ENCODE results near the gene DOK6.

The DOK6 gene

GRCh38 chr18:69383186-69383585 lies 17.5 kb upstream of the DOK6 start:
- no peak overlapping the region for H3K27ac ChIP-seq
- H4K20me1 ChIP-seq = no peaks in the 10 kb centered on the region
- no peaks in the 10 kb centered on the region for H3K27me3 ChIP-seq
- H3K4me3 ChIP-seq = no peak overlapping the region
- H3K4me2 ChIP-seq = no peak overlapping the region
- H3K9ac ChIP-seq = no peak overlapping the region
- no peaks in the 10 kb centered on the region for H3K4me1 ChIP-seq
- no peaks in the 10 kb centered on the region for H3K9me3 ChIP-seq
- no peak for TF ChIP-seq Cebpa-rat (IDR thresholded peaks at IDR 0.05)
- H3K36me3 ChIP-seq = no peaks in the 10 kb centered on the region

- Histone ChIP-seq H3K4me2 (no peak overlapping the region), H3K36me3 (no peaks in the 10 kb centered on the region), H3K4me1 (no peaks in the 10 kb centered on the region), H3K4me3 (no peak overlapping the region), H4K20me1 (no peaks in the 10 kb centered on the region), H3K27me3 (no peaks in the 10 kb centered on the region), H3K9me3 (no peaks in the 10 kb centered on the region), H3K9ac (no peak overlapping the region), H3K27ac (no peak overlapping the region)
- no peak for TF ChIP-seq Cebpa-rat (IDR thresholded peaks at IDR 0.05)
Measured at GRCh38 chr18:69387186-69387585, 13.5 kb upstream of the DOK6 start.

- Histone ChIP-seq H3K4me1 (no peaks in the 10 kb centered on the region), H3K27ac (no peak overlapping the region), H3K4me2 (no peak overlapping the region), H3K27me3 (no peaks in the 10 kb centered on the region), H3K4me3 (no peak overlapping the region), H3K9me3 (no peaks in the 10 kb centered on the region), H3K9ac (no peak overlapping the region), H4K20me1 (no peaks in the 10 kb centered on the region), H3K36me3 (no peaks in the 10 kb centered on the region)
- no peak for TF ChIP-seq Cebpa-rat (IDR thresholded peaks at IDR 0.05)
Measured at GRCh38 chr18:69388222-69388621, 12.5 kb upstream of the DOK6 start.

GRCh38 chr18:69397096-69397495 lies 3.6 kb upstream of the DOK6 start:
- no peaks in the 10 kb centered on the region for H3K4me1 ChIP-seq
- H3K4me2 ChIP-seq = no peak overlapping the region

GRCh38 chr18:69399253-69399652 lies 1.4 kb upstream of the DOK6 start:
- no peak overlapping the region for H3K9ac ChIP-seq
- no peak overlapping the region for H3K27ac ChIP-seq
- no peaks in the 10 kb centered on the region for H3K27me3 ChIP-seq
- no peaks in the 10 kb centered on the region for H3K36me3 ChIP-seq
- H3K4me3 ChIP-seq = no peak overlapping the region
- peaks cover 27% of the 10 kb centered on the region for H3K9me3 ChIP-seq
- no peak overlapping the region for H3K4me2 ChIP-seq
- H4K20me1 ChIP-seq = no peaks in the 10 kb centered on the region
- no peak for TF ChIP-seq Cebpa-rat (IDR thresholded peaks at IDR 0.05)
- no peaks in the 10 kb centered on the region for H3K4me1 ChIP-seq

More at GRCh38 chr18:69397096-69397495, 3.6 kb upstream of the DOK6 start:
- Histone ChIP-seq H3K27ac (no peak overlapping the region), H3K4me3 (no peak overlapping the region), H3K36me3 (no peaks in the 10 kb centered on the region), H4K20me1 (no peaks in the 10 kb centered on the region), H3K27me3 (no peaks in the 10 kb centered on the region), H3K9me3 (peaks cover 19% of the 10 kb centered on the region), H3K9ac (no peak overlapping the region)
- TF ChIP-seq Cebpa-rat (IDR thresholded peaks at IDR 0.05) = no peak

- no peak overlapping the region for H3K27ac ChIP-seq
- no peak overlapping the region for H3K4me3 ChIP-seq
- no peaks in the 10 kb centered on the region for H4K20me1 ChIP-seq
- no peak overlapping the region for H3K9ac ChIP-seq
- no peaks in the 10 kb centered on the region for H3K27me3 ChIP-seq
- TF ChIP-seq Cebpa-rat (IDR thresholded peaks at IDR 0.05) = no peak
- H3K36me3 ChIP-seq = no peaks in the 10 kb centered on the region
- no peaks in the 10 kb centered on the region for H3K4me1 ChIP-seq
- H3K9me3 ChIP-seq = peaks cover 27% of the 10 kb centered on the region
- H3K4me2 ChIP-seq = no peak overlapping the region
Measured at GRCh38 chr18:69400976-69401225, 213 bp downstream of the DOK6 start.

- H3K9me3 ChIP-seq = peaks cover 27% of the 10 kb centered on the region
- TF ChIP-seq Cebpa-rat (IDR thresholded peaks at IDR 0.05) = no peak
- H3K4me2 ChIP-seq = no peak overlapping the region
- H3K27ac ChIP-seq = no peak overlapping the region
- no peaks in the 10 kb centered on the region for H3K4me1 ChIP-seq
- H3K27me3 ChIP-seq = no peaks in the 10 kb centered on the region
- H3K4me3 ChIP-seq = no peak overlapping the region
- H4K20me1 ChIP-seq = no peaks in the 10 kb centered on the region
- no peaks in the 10 kb centered on the region for H3K36me3 ChIP-seq
- no peak overlapping the region for H3K9ac ChIP-seq
Measured at GRCh38 chr18:69401226-69401971, 711 bp downstream of the DOK6 start.

GRCh38 chr18:69401972-69402532 lies 1.4 kb downstream of the DOK6 start:
- Histone ChIP-seq H4K20me1 (no peaks in the 10 kb centered on the region), H3K27me3 (no peaks in the 10 kb centered on the region), H3K9ac (no peak overlapping the region), H3K4me1 (no peaks in the 10 kb centered on the region), H3K36me3 (no peaks in the 10 kb centered on the region), H3K27ac (no peak overlapping the region), H3K4me2 (no peak overlapping the region), H3K4me3 (no peak overlapping the region), H3K9me3 (peaks cover 27% of the 10 kb centered on the region)
- TF ChIP-seq Cebpa-rat (IDR thresholded peaks at IDR 0.05) = no peak

GRCh38 chr18:69402533-69402989 lies 1.9 kb downstream of the DOK6 start:
- Histone ChIP-seq H3K9ac (no peak overlapping the region), H4K20me1 (no peaks in the 10 kb centered on the region), H3K4me3 (no peak overlapping the region), H3K27ac (no peak overlapping the region), H3K27me3 (no peaks in the 10 kb centered on the region), H3K9me3 (peaks cover 27% of the 10 kb centered on the region), H3K4me1 (no peaks in the 10 kb centered on the region), H3K36me3 (no peaks in the 10 kb centered on the region), H3K4me2 (no peak overlapping the region)
- TF ChIP-seq Cebpa-rat (IDR thresholded peaks at IDR 0.05) = no peak

- TF ChIP-seq Cebpa-rat (IDR thresholded peaks at IDR 0.05) = no peak
- no peaks in the 10 kb centered on the region for H3K36me3 ChIP-seq
- H4K20me1 ChIP-seq = no peaks in the 10 kb centered on the region
- no peaks in the 10 kb centered on the region for H3K27me3 ChIP-seq
- no peaks in the 10 kb centered on the region for H3K9me3 ChIP-seq
- no peak overlapping the region for H3K27ac ChIP-seq
- no peak overlapping the region for H3K4me3 ChIP-seq
- no peaks in the 10 kb centered on the region for H3K4me1 ChIP-seq
- H3K4me2 ChIP-seq = no peak overlapping the region
- no peak overlapping the region for H3K9ac ChIP-seq
Measured at GRCh38 chr18:69408522-69408921, 7.8 kb downstream of the DOK6 start.
